ENCODE results near the gene IL11.

The IL11 gene

GRCh38 chr19:55390461-55390880, 20.2 kb upstream of the IL11 start:
- DNase-seq, result no peak

- DNase-seq, result no peak
Observed at GRCh38 chr19:55389386-55390317, 19.4 kb upstream of the IL11 start.

GRCh38 chr19:55387736-55388497, 17.7 kb upstream of the IL11 start:
- no peak for DNase-seq

GRCh38 chr19:55386493-55386971, 16.3 kb upstream of the IL11 start:
- DNase-seq, result no peak

- DNase-seq, result peak; percentile 95
Observed at GRCh38 chr19:55385724-55386492, 15.6 kb upstream of the IL11 start, which contains the start of gene RPL28. Gene RPL28, plus strand, starts transcription at chr19:55385932. Its CDS starts 426 bp downstream, at chr19:55386358.

GRCh38 chr19:55384920-55385723, 14.9 kb upstream of the IL11 start:
- peak; percentile 63 for DNase-seq

GRCh38 chr19:55384131-55384919, 14.1 kb upstream of the IL11 start, which contains the start of gene TMEM238:
Gene TMEM238, minus strand, starts transcription at chr19:55384292. Its CDS starts 33 bp downstream, at chr19:55384259.
- DNase-seq, result no peak

- no peak for DNase-seq
Observed at GRCh38 chr19:55383279-55384130, 13.2 kb upstream of the IL11 start.

GRCh38 chr19:55382522-55383054, 12.3 kb upstream of the IL11 start:
- DNase-seq, result no peak

- DNase-seq, result no peak
Observed at GRCh38 chr19:55382013-55382412, 11.8 kb upstream of the IL11 start.

- no peak for DNase-seq
Observed at GRCh38 chr19:55379174-55379573, 8.9 kb upstream of the IL11 start.

GRCh38 chr19:55377356-55378131, 7.3 kb upstream of the IL11 start:
- DNase-seq, result no peak

- no peak for DNase-seq
Observed at GRCh38 chr19:55376241-55376933, 6.1 kb upstream of the IL11 start, which contains the start of gene TMEM190. Gene TMEM190, plus strand, starts transcription at chr19:55376826. Its CDS starts 28 bp downstream, at chr19:55376854.

- DNase-seq, result no peak
Observed at GRCh38 chr19:55373993-55374757, 3.9 kb upstream of the IL11 start.

GRCh38 chr19:55373306-55373992, 3.2 kb upstream of the IL11 start:
- DNase-seq, result no peak

GRCh38 chr19:55372316-55373081, 2.2 kb upstream of the IL11 start:
- no peak for DNase-seq
